Hypothalamus (tissue), 51 donors: ENCODE data around the gene STK32C.

ENCODE experiments used
- DNase-seq, 51 donors: peaks; one replicate each; lab custom pipeline; 2025; lab: John Stamatoyannopoulos, UW

STK32C gene

DNA sequence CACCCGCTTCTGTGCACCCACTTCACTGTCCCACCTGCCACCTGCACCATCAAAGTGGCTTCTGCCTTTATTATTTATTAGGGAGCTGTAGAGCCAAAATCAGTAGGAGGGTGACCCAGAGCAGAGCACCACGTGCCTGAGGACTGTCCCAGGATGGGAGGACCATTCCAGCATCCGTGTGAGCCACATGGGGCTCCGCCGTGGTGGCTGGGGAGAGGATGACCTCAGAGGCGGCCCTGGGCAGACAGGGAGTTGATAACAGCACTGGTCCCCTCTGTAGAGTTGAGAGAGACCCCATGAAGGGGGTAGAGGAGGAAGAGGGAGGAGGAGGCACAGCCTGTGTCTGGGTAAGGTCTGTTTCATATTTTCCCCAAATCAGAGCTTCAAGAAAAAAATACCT lies 129.7 kb downstream of the STK32C start:
- DNase-seq = no peak

DNA sequence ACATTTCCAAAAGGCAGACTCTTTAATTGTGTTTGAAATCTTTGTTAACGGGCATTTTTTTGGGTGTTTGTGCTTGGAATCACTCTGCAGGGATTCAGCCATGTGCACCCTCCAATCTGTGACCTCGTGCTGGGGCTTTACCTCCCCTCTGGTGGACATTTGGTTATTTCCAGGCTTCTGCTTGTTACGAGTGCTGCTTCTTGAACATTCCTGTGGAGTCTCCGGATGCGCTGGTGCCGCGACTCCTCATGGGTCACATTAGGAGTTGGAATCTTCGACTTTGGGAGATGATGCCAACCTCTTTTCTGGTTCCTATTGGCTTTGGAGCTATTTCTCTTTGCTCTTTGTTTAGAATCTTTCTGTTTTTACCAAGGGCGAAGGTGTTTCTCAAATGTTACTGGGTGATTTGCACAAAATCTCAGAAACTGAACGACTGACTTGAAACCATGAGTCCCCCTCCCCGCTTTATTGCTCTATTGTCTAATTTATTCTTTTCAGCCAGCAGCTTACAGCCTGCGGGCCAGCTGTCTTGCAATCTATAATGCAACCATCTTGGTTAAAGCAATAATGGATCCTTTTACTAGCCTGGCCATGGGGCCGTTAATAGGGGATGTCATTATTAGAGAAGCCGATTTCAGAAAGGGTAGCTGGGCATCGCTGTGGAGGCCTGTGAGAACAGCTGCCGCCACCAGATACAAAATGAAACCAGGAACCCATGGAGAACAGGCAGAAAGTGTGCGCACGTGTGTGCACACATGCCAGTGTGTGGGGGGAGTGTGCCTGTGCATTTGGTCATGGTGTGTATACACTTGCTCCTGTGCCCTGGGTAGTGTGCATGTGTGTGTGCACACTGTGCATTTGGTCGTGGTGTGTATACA lies 130.9 kb downstream of the STK32C start:
- DNase-seq = peak in 2 of 51 donors; percentile 25 to 70

DNA sequence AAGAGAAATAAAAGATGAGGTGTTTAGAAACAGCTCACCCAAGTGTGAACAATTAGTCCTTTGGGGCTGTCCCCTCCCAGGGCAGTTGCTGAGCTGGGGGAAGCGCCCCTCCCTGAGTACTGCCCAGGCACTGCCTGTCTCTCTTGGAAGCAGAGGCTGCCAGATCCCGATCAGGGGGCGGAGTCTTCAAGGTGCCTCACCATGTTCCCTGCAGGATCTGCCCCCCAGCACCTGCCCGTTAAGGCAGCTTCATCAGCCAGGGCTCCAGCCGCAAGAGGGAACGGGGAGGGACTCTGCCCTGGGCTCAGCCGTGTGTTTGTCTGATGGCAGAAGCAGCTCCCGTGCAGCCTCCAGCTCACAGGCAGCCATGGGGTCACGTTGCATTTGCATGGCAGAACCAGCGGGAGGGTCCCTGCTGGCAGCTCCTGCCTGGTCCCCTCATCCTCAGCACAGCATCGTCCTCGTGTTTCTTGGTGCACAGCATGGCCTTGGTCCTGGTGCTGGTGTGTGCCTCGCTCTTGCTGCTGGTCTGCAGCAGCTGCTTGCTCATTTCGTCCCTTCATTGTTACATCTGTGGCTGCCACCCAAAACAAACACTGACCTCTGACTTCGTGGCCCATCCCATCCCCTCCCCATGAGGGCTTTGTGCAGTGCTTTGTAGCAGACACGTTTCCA lies 131.7 kb downstream of the STK32C start:
- DNase-seq = peak in 39 of 51 donors; percentile 12 to 89 (median 60)

DNA sequence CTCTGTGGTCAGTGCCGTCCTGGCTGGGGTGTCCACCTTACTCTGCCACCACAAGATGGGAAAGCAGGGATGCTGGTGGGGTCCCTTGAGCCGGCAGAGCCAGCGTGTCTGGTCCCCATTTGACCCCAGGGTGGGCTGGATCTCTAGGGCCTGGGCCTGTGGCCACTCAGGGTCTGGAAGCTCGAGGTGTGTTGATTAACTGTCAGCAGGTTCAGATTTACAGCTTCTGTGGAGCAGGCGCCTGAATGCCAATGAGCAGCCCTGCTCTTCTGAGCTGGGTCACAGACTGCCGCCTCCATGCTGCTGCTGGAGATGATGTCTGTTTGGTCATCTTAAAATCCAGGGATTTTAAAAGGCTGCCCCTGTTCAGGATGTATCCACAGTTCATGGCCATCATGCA lies 132.3 kb downstream of the STK32C start:
- DNase-seq = no peak

DNA sequence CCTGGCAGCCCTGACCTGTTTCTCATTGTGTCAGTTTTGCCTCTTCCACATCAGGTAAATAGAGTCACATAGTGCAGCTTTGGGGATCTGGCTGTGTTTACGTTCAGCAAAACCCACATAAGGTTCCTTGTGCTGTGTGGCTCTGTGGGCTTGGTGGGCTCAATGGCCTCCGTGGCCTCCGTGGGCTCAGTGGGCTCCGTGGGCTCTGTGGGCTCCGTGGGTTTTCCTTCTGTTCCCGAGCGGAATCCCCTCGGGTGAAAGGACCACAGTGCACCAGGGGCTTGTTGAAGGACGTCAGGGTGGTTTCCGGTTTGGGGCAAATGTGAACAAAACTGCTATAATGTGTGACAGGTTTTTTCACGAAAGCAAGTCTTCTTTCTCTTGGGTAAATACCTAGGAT lies 133.5 kb downstream of the STK32C start:
- DNase-seq = no peak

DNA sequence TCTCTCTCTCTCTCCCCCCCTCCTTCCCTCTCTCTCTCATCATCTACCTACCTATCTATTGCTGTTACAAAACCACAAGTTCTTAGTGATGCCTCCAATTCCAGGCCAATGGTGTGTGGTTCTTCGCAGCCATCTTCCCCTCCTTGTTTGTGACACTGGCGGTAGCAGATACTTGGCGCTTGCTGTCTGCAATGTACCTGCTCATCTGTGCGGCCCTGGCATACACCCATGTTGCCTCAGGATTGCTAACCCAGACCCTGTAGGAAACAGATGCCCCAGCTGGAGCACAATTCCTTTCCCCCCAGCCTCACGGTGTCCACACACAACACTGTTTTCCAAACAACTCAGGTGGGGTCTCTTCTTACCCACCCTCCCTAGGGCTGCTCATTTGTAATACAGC lies 134.6 kb downstream of the STK32C start:
- DNase-seq = no peak

DNA sequence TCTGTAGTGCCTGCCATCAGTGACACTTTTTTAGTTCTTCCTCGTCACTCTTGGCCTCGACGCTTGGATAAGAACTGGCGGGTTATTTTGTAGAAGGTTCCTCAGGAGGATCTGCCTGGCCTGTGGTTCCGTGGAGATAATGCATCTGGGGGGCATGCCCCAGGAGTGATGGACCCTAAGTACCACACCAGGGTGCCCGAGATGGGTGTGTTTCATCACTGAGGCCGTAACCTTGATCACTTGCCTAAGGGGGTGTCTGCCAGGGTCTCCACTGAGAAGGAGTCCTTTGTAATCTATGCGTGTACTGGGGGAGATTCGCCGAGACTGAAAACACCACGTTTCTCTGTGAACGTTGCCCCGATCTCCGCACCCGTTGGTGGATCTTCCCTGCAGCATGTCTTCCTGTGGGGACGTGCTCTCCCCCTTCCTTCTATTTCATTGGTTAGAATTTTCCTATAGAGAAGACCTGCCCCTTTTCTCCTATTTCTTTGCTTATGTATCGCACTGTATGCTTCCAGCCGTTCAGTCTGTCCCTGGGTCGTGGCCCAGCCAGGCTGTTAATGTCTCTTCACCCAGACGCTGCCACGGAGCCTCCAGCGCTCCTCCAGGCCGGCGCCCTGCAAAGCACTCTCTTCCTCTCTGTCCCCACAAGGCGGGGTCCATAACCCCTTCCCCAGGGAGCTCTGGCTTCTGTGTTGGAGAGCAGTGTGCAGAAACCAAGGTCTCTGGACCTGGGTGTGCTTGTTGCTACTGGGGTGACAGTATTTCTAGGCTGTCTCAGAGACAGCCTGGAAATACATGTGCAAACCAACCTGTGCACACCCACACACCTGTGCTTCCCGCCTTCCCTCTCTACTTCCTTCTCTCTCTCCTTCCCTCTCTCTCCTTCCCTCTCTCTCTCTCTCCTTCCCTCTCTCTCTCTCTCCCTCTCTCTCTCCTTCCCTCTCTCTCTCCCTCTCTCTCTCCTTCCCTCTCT lies 135.4 kb downstream of the STK32C start:
- no peak for DNase-seq

DNA sequence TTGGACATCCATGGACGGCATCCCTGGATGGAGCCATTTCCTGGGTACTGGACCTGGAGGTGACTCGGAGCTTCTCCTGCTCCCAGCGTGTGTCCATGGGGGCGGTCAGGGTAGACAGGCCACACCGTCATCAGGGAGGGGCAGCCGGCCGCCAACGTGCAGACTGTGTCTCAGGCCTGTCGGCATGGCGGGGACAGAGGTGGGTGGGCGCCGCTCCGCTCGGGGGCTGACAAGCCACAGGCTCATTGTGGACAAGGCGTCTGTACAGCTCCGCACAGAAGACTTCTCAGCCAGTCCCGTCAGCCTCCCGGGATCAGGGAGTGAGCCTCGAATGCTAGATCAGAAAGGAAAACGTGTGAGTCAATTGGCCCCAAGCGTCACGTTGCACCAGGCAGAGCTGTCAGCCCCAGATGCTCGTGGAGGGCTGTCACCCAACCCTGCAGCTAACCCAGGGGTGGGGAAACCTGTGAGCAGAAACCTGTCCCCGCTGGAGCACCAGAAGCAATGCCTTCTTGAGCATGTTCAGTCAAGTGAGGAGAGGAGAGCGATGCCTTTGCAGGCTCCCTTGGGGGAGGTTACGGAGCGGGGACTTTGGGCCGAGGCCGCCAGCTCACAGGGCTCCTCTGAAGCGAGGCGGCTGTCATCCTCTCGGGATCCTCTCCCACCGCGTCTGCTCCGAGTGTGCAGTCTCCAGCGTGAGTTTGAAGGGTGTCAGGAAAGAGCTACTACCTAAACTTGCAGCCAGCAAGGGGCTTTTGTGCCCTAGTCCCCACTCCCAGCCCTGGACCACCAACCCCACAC lies 137.0 kb downstream of the STK32C start:
- DNase-seq = no peak

DNA sequence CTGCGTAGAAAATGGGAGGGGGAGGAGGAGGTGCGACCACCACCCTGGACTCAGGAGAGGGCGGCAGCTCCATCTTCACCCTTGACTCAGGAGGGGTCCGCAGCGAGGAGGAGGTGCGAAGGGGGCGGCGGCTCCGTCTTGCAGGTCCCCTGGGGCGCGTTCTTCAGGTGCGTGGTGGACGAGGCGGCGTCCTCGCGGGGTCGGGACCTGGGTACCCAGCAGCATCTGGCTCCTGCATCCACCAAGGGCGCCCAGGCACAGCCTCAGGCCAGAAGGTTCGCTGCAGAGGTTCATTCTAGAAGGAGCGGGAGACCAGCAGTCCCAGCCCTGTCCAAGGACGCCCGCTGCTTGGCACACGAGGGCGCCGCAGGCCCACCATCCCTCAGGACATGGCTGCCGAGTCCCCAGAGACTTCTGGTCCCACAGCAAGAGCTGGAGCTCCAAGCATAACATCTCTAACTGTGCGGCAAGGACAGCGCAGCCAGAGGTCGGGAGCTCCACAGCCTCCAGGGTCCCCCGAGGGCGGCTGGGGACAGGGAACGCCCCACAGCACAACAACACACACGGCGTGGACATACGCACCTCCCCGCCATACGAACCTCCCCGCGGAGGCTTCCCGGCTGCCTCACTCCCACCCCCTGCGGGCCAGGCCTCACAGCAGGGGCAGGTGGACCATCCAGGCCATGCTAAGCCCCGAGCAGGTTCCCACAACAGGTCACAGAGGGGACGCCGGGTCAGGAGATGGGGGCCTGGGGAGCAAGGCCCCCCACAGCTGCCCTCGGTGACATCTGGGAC lies 137.8 kb downstream of the STK32C start:
- no peak for DNase-seq

DNA sequence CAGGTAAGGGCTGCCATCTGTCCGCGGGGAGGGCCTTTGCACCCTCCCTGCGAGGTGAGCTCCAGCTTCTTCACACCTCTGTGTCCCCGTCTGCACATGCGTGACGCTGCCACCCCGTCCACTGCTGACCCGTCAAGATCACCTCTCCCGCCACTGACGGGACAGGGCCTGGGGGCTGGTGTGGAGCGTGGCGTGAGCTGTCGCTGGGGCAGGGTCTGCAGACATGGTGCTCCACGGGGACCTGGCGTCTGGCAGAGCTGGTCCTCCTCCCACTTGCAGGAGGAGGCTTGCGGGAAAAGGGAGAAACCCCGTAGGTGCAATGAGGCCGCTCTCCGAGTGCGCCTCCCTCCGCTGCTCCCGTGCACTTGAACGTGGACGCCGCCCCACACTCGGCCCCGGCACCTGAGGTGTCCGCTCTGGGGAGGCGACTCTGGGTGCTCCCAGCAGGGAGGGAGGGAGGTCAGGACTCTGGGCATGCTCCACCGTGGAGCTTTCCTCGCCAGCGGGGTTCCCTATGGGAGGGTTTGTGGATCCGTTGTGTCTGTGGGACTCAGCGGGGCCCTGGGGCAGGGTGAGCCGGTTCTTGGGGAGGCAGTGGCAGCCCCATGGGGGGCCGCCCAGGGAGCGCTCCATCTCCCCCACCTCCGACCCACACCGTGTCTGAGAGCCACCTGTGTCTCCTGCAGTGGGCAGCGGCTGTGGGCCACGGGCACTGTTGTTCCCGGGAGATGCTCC lies 138.6 kb downstream of the STK32C start:
- DNase-seq = no peak

DNA sequence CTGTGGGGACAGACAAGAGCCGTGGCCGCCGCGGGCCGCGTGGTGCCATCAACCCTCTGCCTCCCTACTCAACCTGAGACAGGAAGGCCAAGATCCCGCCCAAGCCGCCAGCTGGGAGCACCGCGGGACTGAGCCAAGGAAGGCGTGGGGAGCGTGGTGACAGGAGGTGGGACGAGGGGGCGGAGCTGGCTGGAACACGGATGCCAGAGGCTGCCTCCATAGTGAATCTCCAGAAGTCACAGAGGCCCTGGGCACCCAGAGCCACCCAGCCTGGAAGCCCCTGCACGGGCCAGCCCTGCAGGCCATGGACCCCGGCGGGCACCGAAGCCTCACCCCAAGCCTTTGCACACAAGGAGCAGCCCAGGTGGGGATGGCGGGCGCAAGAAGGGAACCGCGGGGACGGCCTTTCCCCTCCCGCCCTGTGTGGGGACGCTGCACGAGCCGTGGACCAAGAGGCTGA lies 139.1 kb downstream of the STK32C start:
- DNase-seq = no peak

DNA sequence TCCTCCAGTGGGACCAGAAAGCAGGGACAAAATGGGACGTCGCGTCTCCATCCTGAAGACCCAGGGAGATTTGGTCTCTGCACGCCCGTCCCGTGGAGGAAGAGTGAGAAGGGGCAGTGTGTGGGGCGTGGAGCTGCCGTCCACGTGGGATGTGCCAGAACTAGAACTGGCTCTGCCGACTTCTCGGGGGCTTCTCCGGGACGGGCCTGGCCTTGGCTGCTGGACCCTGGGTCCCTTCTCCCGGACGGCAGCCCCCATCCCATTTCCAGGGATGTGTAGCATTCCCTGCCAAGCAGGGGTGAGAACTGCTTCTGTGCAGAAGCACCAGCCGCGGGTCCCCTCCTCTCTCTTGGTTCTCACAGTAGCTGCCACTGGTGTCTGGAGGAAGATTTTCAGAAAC lies 139.8 kb downstream of the STK32C start:
- DNase-seq = no peak

DNA sequence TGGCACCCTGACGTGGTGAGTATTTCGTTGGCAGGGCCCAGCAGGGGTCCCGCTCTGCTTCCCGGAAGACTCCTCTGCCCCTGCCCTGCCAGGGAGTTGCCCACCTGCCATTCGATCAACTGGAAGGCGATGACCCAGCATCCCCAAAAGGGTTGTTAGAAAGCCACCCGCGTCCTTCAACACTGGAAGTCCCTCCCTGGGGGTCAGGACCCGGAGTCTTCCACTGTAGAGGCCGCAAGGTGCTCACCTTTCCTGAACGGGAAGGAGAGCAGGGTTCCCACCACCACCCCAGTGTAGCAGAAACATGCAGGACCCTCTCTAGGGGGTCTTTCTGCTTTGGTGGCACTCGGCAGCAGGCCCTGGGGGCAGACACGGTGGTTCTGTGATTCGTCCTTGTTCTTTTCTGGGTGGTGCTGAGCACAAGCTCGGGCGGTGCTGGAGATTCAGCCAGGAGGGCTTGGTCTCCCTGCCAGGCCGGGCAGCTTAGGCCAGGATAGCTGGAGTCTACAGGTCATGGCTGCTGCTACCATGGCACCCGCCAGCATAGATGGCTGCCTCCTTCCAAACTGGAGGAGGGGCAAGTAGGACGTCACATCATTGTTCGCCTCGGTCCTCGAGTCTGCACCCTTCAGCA lies 140.6 kb downstream of the STK32C start:
- DNase-seq = no peak

DNA sequence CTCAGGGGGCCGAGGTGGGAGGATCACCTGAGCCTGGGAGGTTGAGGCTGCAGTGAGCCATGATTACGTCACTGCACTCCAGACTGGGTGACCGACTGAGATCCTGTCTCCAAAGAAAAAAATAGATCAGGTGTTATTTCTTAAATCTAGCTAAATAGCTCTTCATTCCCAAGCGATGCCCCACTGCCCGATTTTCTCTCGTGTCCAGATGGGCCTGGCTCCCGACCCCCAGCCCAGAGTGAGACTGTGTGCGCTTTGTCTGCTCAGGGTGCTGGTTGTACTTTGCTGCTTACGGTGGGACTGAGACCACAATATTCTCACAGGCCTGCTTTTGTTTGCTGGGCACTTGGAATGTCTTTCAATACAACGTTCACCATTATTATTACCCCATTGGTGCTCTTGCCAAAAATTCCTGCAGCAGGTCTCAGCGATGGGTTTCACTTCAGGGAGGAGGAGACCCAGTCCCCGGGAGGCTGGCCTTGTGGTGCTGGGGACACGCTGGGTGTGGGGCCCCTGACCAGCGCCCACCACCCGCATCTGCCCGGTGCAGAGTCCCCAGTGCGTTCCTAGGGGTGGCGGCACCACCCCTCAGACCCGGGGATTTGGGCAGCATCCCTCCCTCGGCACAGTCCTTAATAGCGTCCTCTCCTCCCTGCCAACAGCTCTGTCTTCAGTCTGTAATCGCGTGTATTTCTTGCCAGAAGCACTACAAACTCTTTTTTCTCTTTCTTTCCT lies 141.4 kb downstream of the STK32C start:
- no peak for DNase-seq

DNA sequence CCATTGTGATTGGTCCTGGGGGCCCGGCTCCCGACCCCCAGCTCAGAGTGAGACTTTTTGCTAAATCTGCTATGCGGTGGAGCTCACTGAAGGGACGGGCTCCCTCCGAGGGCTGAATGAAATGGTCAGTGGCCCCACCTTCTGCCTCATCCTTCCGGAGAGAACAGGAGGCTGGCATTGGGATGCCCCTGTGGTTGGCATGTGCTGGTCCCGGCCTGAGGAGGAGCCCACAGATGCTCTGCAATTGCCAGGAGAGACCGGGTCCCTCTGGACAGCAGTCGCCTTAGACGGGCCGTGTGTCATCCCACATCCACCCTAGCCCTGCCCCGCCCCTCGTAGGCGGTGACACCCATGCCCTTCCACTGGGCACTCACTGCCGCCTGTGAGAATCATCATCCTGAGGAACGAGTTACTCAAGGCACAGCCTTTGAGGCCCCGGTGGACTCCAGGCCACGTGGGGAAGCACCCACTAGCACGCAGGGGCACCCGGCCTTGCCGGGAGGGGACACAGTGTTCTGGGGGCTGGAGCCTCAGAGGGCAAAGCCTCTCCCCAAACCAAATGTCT lies 142.3 kb downstream of the STK32C start:
- DNase-seq = no peak

DNA sequence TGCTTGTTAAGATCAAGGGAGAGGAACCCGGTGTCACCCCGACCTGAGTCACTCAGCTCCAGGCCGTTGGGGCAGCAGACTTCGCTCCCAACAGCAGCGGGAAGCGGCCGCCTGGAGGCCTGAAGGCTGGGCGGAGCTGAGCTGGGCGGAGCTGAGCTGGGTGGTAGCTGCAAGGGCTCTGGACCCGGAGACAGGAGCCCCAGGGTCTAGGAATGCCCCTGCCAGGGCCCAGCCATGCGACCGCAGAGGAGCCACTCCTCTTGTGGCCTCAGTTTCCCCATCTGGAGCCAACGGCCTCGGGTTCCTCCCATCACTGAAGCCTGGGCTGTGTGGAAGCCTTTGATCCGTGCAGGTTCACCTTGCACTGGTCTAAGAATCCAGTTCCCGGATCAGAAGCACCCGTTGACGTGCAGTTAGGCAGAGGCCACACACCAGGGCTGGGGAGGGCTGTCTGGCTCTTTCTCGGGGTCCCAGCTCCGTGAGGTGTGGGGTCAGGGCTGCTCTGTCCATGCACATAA lies 142.9 kb downstream of the STK32C start:
- DNase-seq = no peak
